GM12872 (cell line): ENCODE results near the gene IL1R1.
A peak's percentile ranks its signal among the peaks of the same experiment; 100 is the strongest.

Source experiments
- CTCF ChIP-seq: IDR thresholded peaks from 3 replicates; pipeline ENCODE4 v1.5.1; 2011; ENCODE audit warnings: low read depth, mild to moderate bottlenecking, low read length, moderate library complexity; ENCODE audit not compliant: insufficient read depth

IL1R1 gene

GRCh38 chr2:102181919-102182635 is 39.5 kb downstream of the IL1R1 start:
- no peak for TF ChIP-seq CTCF

GRCh38 chr2:102184018-102184417 is 41.5 kb downstream of the IL1R1 start:
- no peak for TF ChIP-seq CTCF

GRCh38 chr2:102184568-102184967 is 42.0 kb downstream of the IL1R1 start:
- no peak for TF ChIP-seq CTCF

- TF ChIP-seq CTCF = peak; percentile 32; the same call in 1 of the 3 replicates
Measured at GRCh38 chr2:102185347-102185746, 42.8 kb downstream of the IL1R1 start.

GRCh38 chr2:102186791-102187495 is 44.4 kb downstream of the IL1R1 start, which contains the start of gene IL1RL2:
Gene IL1RL2 (plus strand): TSS chr2:102187023. CDS start chr2:102187868, 845 bp downstream.
- no peak for TF ChIP-seq CTCF

- TF ChIP-seq CTCF = no peak
Measured at GRCh38 chr2:102187496-102188150, 45.1 kb downstream of the IL1R1 start.

- TF ChIP-seq CTCF = no peak
Measured at GRCh38 chr2:102190430-102191107, 48.0 kb downstream of the IL1R1 start.
